Measurements from ENCODE around the gene ASPSCR1. TPM values are rescaled to one million over a fixed set of nuclear protein-coding genes. Genes with fewer than 3 reads are reported as not detected.

ASPSCR1 gene
- total RNA-seq, 1 experiment from 2014 or later, result 51.0 TPM

- Histone ChIP-seq H3K4me2 (ENCODE audit: low read length) (peak overlapping the region; percentile 98; the same call in 1 of the 2 replicates), H3K79me2 (ENCODE audit: insufficient read depth, low read length) (peaks cover 28% of the 10 kb centered on the region; the same call in 1 of the 2 replicates), H3K4me1 (ENCODE audit: control insufficient read depth in 1 of 2, insufficient read depth in 2 of 2, low read length in 2 of 2) (peaks cover 20 to 67% of the 10 kb centered on the region in 2 experiments), H3K9me3 (ENCODE audit: control insufficient read depth in 1 of 2, insufficient read depth in 1 of 2, low read depth in 1 of 2, low read length in 2 of 2) (no peaks in the 10 kb centered on the region), H3K9me2 (ENCODE audit: insufficient read depth) (no peaks in the 10 kb centered on the region), H3K9ac (ENCODE audit: low read length) (peak overlapping the region; percentile 93; the same call in 1 of the 2 replicates), H3K36me3 (ENCODE audit: control insufficient read depth in 1 of 2, insufficient read depth in 2 of 2, low read length in 2 of 2) (peaks cover 0 to 12% of the 10 kb centered on the region in 2 experiments; a peak in 1 of 4 replicates), H3K4me3 (replicated peaks in 1 of 2; ENCODE audit: low read depth in 1 of 2, low read length in 2 of 2) (no peak overlapping the region; a peak in 1 of 4 replicates), H4K20me1 (ENCODE audit: insufficient read depth) (no peaks in the 10 kb centered on the region), H3K27ac (ENCODE audit: low read depth, low read length) (peak overlapping the region; percentile 92; the same call in 1 of the 2 replicates), H2AFZ (ENCODE audit: low read depth, low read length, poor library complexity, severe bottlenecking) (no peak overlapping the region), H3K27me3 (ENCODE audit: insufficient read depth, low read length) (no peaks in the 10 kb centered on the region)
- POLR2A ChIA-PET, result no interaction called here
- ATAC-seq, result no peak
- intact Hi-C loops (cut with micrococcal nuclease), result loop anchor here (5.0 to 10.0 kb wide), 4 partner anchors 261 to 381 kb away; partner anchors contain the start of genes HEXD and OGFOD3
- RAD21 ChIA-PET (ENCODE audit: low non-redundant PET in 1 of 2, low total read pairs in 2 of 2, uncharacterized antibody in 2 of 2, unreplicated experiment in 2 of 2), result no interaction called here
- no TSS peak for BruUV-seq (replicated peaks)
- CTCF ChIA-PET, result interaction anchor here (4.8 kb wide), 1 partner anchor 12 kb away, joined by 57 read pairs; the partner anchor contains the start of genes CENPX and LRRC45
- no peak for DNase-seq (ENCODE audit: low read depth, low spot score)
- no peak for TF ChIP-seq ATF3 (IDR thresholded peaks at IDR 0.05)
Observed at GRCh38 chr17:82033359-82034085, 56.1 kb downstream of the ASPSCR1 start.

GRCh38 chr17:82034371-82035011, 57.1 kb downstream of the ASPSCR1 start:
- Histone ChIP-seq H3K27ac (ENCODE audit: low read depth, low read length) (peak overlapping the region; percentile 21), H4K20me1 (ENCODE audit: insufficient read depth) (no peaks in the 10 kb centered on the region), H3K4me2 (ENCODE audit: low read length) (peak overlapping the region; percentile 53), H3K36me3 (ENCODE audit: control insufficient read depth in 1 of 2, insufficient read depth in 2 of 2, low read length in 2 of 2) (peaks cover 0 to 12% of the 10 kb centered on the region in 2 experiments; a peak in 1 of 4 replicates), H3K79me2 (ENCODE audit: insufficient read depth, low read length) (peaks cover 28% of the 10 kb centered on the region; the same call in 1 of the 2 replicates), H3K27me3 (ENCODE audit: insufficient read depth, low read length) (no peaks in the 10 kb centered on the region), H3K4me1 (ENCODE audit: control insufficient read depth in 1 of 2, insufficient read depth in 2 of 2, low read length in 2 of 2) (peaks cover 20 to 67% of the 10 kb centered on the region in 2 experiments), H3K4me3 (replicated peaks in 1 of 2; ENCODE audit: low read depth in 1 of 2, low read length in 2 of 2) (no peak overlapping the region), H3K9me3 (ENCODE audit: control insufficient read depth in 1 of 2, insufficient read depth in 1 of 2, low read depth in 1 of 2, low read length in 2 of 2) (no peaks in the 10 kb centered on the region), H3K9ac (ENCODE audit: low read length) (peak overlapping the region; percentile 43), H2AFZ (ENCODE audit: low read depth, low read length, poor library complexity, severe bottlenecking) (no peak overlapping the region), H3K9me2 (ENCODE audit: insufficient read depth) (no peaks in the 10 kb centered on the region)
- CTCF ChIA-PET, result interaction anchor here (4.8 kb wide), 1 partner anchor 13 kb away, joined by 57 read pairs; the partner anchor contains the start of genes CENPX and LRRC45
- intact Hi-C loops (cut with micrococcal nuclease), result loop anchor here (5.0 to 10.0 kb wide), 4 partner anchors 260 to 380 kb away; partner anchors contain the start of genes HEXD and OGFOD3
- POLR2A ChIA-PET, result no interaction called here
- no TSS peak for BruUV-seq (replicated peaks)
- ATAC-seq (0 out of 2 replicates have a peak, but pooled peaks have one; percentile 1), DNase-seq (ENCODE audit: low read depth, low spot score) (peak; percentile 55)
- TF ChIP-seq EZH2phosphoT487 (IDR thresholded peaks at IDR 0.05; ENCODE audit: borderline replicate concordance) (no peak), ELF1 (IDR thresholded peaks at IDR 0.05; ENCODE audit: borderline replicate concordance, low read depth) (no peak), RAD21 (IDR thresholded peaks at IDR 0.05; ENCODE audit: low read depth) (no peak), POLR2AphosphoS5 (IDR thresholded peaks at IDR 0.05; ENCODE audit: low read depth, low read length) (no peak), SP1 (IDR thresholded peaks at IDR 0.05; ENCODE audit: low read depth) (no peak), ATF3 (IDR thresholded peaks at IDR 0.05) (no peak), CEBPB (IDR thresholded peaks at IDR 0.05; ENCODE audit: low read depth) (no peak), TCF7L2 (IDR thresholded peaks at IDR 0.05; ENCODE audit: borderline replicate concordance, extremely low read depth, insufficient read depth, insufficient read length) (no peak), EZH2 (IDR thresholded peaks at IDR 0.05) (no peak), FOSL1 (IDR thresholded peaks at IDR 0.05; ENCODE audit: low read depth) (no peak), CBX3 (IDR thresholded peaks at IDR 0.05; ENCODE audit: low read depth) (no peak), ZBTB33 (IDR thresholded peaks at IDR 0.05; ENCODE audit: extremely low read depth, insufficient replicate concordance, low read length) (no peak), ZFX (IDR thresholded peaks at IDR 0.05) (no peak), POLR2A (IDR thresholded peaks at IDR 0.05; ENCODE audit: borderline replicate concordance, extremely low read depth, insufficient read depth, insufficient read length) (no peak)
- RAD21 ChIA-PET (ENCODE audit: low non-redundant PET in 1 of 2, low total read pairs in 2 of 2, uncharacterized antibody in 2 of 2, unreplicated experiment in 2 of 2), result no interaction called here

Data from HCT116 (cell line).